ENCODE results near the gene ARHGEF38. TPM values are rescaled to one million over a fixed set of nuclear protein-coding genes. Genes with fewer than 3 reads are reported as not detected.
A peak's percentile ranks its signal among the peaks of the same experiment; 100 is the strongest.

ARHGEF38 gene
- total RNA-seq, 1 experiment from 2014 or later = 0.15 TPM

GRCh38 chr4:105520819-105521790 lies 31.3 kb upstream of the ARHGEF38 start:
- no peak overlapping the region for H3K4me3 ChIP-seq
- H3K4me2 ChIP-seq = no peak overlapping the region
- H3K4me1 ChIP-seq (replicated peaks; ENCODE audit: insufficient read depth) = no peaks in the 10 kb centered on the region
- ChIA-PET CTCF (interaction anchor here (0.6 to 1.5 kb wide), 2 partner anchors 146 to 349 kb away, joined by 7 to 11 read pairs; no protein-coding TSS in a partner anchor), POLR2A (ENCODE audit: unreplicated experiment) (interaction anchor here (0.6 to 0.7 kb wide), 3 partner anchors 47 to 194 kb away, joined by 3 to 4 read pairs (median 4); partner anchors contain the start of gene PPA2)
- H4K20me1 ChIP-seq (ENCODE audit: insufficient read depth) = no peaks in the 10 kb centered on the region
- H3K79me2 ChIP-seq (ENCODE audit: low read depth) = no peaks in the 10 kb centered on the region
- no peaks in the 10 kb centered on the region for H3K27me3 ChIP-seq (ENCODE audit: insufficient read depth, low read depth)
- TF ChIP-seq CTCF (conservative IDR thresholded peaks at IDR 0.05) (peak; percentile 72), EZH2 (IDR thresholded peaks at IDR 0.05; ENCODE audit: low read depth) (no peak)
- no peak overlapping the region for H2AFZ ChIP-seq
- no peaks in the 10 kb centered on the region for H3K9me2 ChIP-seq (ENCODE audit: insufficient read depth)
- intact Hi-C loops (cut with micrococcal nuclease; ENCODE audit: unreplicated experiment) = loop anchor here (2.0 kb wide), 2 partner anchors 146 to 194 kb away; no protein-coding TSS in a partner anchor
- H3K9me3 ChIP-seq (ENCODE audit: insufficient read depth, low read depth) = no peaks in the 10 kb centered on the region
- H3K27ac ChIP-seq = no peak overlapping the region
- peak in 1 of 2 experiments; percentile 8 for DNase-seq
- H3K36me3 ChIP-seq (ENCODE audit: low read depth) = no peaks in the 10 kb centered on the region
- no peaks in the 10 kb centered on the region for H3F3A ChIP-seq (ENCODE audit: insufficient read depth, low read depth)
- no TSS peak for BruUV-seq (replicated peaks)

- no TSS peak for BruUV-seq (replicated peaks)
- TF ChIP-seq EZH2 (IDR thresholded peaks at IDR 0.05; ENCODE audit: low read depth) = no peak
- TF ChIP-seq CTCF (conservative IDR thresholded peaks at IDR 0.05) = no peak
- Histone ChIP-seq H4K20me1 (ENCODE audit: insufficient read depth) (no peaks in the 10 kb centered on the region), H3K9me2 (ENCODE audit: insufficient read depth) (no peaks in the 10 kb centered on the region), H3K4me2 (no peak overlapping the region), H3F3A (ENCODE audit: insufficient read depth, low read depth) (no peaks in the 10 kb centered on the region), H3K27ac (no peak overlapping the region), H3K4me1 (replicated peaks; ENCODE audit: insufficient read depth) (no peaks in the 10 kb centered on the region), H3K36me3 (ENCODE audit: low read depth) (no peaks in the 10 kb centered on the region), H3K4me3 (no peak overlapping the region), H3K9me3 (ENCODE audit: insufficient read depth, low read depth) (no peaks in the 10 kb centered on the region), H3K79me2 (ENCODE audit: low read depth) (no peaks in the 10 kb centered on the region), H2AFZ (no peak overlapping the region), H3K27me3 (ENCODE audit: insufficient read depth, low read depth) (no peaks in the 10 kb centered on the region)
- intact Hi-C loops (cut with micrococcal nuclease; ENCODE audit: unreplicated experiment) = no loop called here
- ChIA-PET CTCF (no interaction called here), POLR2A (ENCODE audit: unreplicated experiment) (no interaction called here)
- DNase-seq = no peak
Observed at GRCh38 chr4:105526656-105527055, 25.8 kb upstream of the ARHGEF38 start.

GRCh38 chr4:105527081-105527480 lies 25.3 kb upstream of the ARHGEF38 start:
- H3K27ac ChIP-seq = no peak overlapping the region
- no peak overlapping the region for H3K4me2 ChIP-seq
- H3K27me3 ChIP-seq (ENCODE audit: insufficient read depth, low read depth) = no peaks in the 10 kb centered on the region
- no peaks in the 10 kb centered on the region for H3K79me2 ChIP-seq (ENCODE audit: low read depth)
- TF ChIP-seq EZH2 (IDR thresholded peaks at IDR 0.05; ENCODE audit: low read depth) (no peak), CTCF (conservative IDR thresholded peaks at IDR 0.05) (no peak)
- H3K9me3 ChIP-seq (ENCODE audit: insufficient read depth, low read depth) = no peaks in the 10 kb centered on the region
- intact Hi-C loops (cut with micrococcal nuclease; ENCODE audit: unreplicated experiment) = no loop called here
- no peak for DNase-seq
- H2AFZ ChIP-seq = no peak overlapping the region
- H3F3A ChIP-seq (ENCODE audit: insufficient read depth, low read depth) = no peaks in the 10 kb centered on the region
- H3K9me2 ChIP-seq (ENCODE audit: insufficient read depth) = no peaks in the 10 kb centered on the region
- no peaks in the 10 kb centered on the region for H4K20me1 ChIP-seq (ENCODE audit: insufficient read depth)
- POLR2A ChIA-PET (ENCODE audit: unreplicated experiment) = no interaction called here
- no peaks in the 10 kb centered on the region for H3K4me1 ChIP-seq (replicated peaks; ENCODE audit: insufficient read depth)
- no peaks in the 10 kb centered on the region for H3K36me3 ChIP-seq (ENCODE audit: low read depth)
- CTCF ChIA-PET = no interaction called here
- BruUV-seq (replicated peaks) = no TSS peak
- no peak overlapping the region for H3K4me3 ChIP-seq
